Kidney epithelial cell (primary cell): ENCODE measurements around the gene VOPP1. TPM values are rescaled to one million over a fixed set of nuclear protein-coding genes. Genes with fewer than 3 reads are reported as not detected.

Source experiments
- DNase-seq: peaks from one replicate; pipeline ENCODE4 v3.0.0-alpha.2; 2010; ENCODE audit warnings: low read depth
- H3K27me3 ChIP-seq: 2 replicates; pipeline ENCODE4 v1.6.0; 2011; ENCODE audit warnings: low read length; ENCODE audit not compliant: control insufficient read depth, insufficient read depth
- H3K36me3 ChIP-seq: 2 replicates; pipeline ENCODE4 v1.5.1; 2011; ENCODE audit warnings: low read length; ENCODE audit not compliant: control insufficient read depth, insufficient read depth
- H3K4me3 ChIP-seq: 2 replicates; pipeline ENCODE4 v1.5.1; 2011; ENCODE audit warnings: low read depth, mild to moderate bottlenecking, control low read depth, low read length
- CTCF ChIP-seq: IDR thresholded peaks from 2 replicates; pipeline ENCODE4 v1.5.1; 2011; ENCODE audit warnings: mild to moderate bottlenecking, moderate library complexity, low read length, control low read depth, inconsistent platforms; ENCODE audit not compliant: insufficient read depth, poor library complexity, severe bottlenecking
- total RNA-seq: library from RNA; depleted of rRNA; stranded (reverse); fragments of >200 nt; gene quantifications from 2 replicates; pipeline ENCODE4 v1.2.3, GENCODE V29; 2015

Gene VOPP1
- total RNA-seq, 1 donor from 2014 or later: 118 TPM

DNA sequence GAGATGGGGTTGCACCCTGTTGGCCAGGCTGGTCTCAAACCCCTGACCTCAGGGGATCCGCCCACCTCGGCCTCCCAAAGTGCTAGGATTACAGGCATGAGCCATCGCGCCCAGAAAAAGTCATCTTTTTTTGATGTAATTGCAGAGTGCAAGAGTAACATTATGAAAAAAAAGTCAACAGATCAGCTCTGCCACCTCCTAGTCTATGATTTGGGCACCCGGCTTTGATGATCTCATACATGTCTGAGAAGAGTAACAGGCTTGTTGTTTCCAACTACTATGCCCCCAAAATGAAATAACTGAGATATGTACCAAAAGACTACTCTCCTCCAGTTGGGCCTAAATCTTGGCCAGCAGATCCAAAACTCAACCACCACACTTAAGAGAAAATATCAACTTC lies 40.8 kb downstream of the VOPP1 start:
- H3K4me3 ChIP-seq: no peak overlapping the region
- H3K36me3 ChIP-seq: no peaks in the 10 kb centered on the region
- no peak for DNase-seq
- no peaks in the 10 kb centered on the region for H3K27me3 ChIP-seq
- TF ChIP-seq CTCF: no peak

DNA sequence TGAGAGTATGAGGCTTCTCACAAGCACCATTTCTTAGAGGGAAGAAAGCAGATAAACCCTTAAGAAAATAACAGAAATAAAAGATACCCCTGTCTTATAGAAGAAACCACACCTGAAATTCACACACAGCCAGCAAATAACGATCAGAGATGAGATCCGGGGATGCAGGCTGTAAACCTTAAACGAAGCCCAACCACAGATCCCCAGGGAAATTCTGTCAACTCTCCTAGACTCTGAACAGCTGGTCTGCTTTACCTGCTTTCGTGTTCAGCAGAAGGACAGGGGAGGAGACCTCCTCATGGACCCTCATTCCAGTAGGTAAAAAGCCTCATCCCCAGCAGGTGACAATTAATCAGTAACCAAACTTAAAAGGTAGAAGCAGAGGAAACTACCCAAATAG lies 45.0 kb downstream of the VOPP1 start:
- Histone ChIP-seq H3K4me3 (no peak overlapping the region), H3K36me3 (no peaks in the 10 kb centered on the region), H3K27me3 (no peaks in the 10 kb centered on the region)
- no peak for DNase-seq
- no peak for TF ChIP-seq CTCF

DNA sequence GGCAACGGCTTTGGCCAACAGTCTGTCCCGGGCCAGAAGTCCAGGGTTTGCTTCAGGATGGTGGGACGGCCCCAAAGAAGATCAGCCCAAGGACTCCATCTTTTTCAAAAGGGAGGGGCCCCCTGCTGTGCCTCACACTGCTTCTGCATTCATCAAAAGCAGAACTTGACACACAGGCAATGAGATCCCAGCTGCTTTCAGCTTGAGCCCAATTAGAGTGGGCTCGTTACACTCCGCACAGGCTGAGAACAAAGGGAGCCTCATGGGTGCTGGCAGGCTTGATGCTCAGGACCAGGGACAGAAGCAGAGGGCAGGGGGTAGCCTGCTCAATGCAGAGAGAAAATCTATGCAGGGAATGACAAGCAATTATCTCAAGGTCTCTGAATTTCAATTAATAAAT lies 45.5 kb downstream of the VOPP1 start:
- Histone ChIP-seq H3K36me3 (no peaks in the 10 kb centered on the region), H3K4me3 (no peak overlapping the region), H3K27me3 (no peaks in the 10 kb centered on the region)
- TF ChIP-seq CTCF: no peak
- DNase-seq: no peak

GRCh38 chr7:55526329-55526728 lies 46.0 kb downstream of the VOPP1 start:
- H3K36me3 ChIP-seq: no peaks in the 10 kb centered on the region
- no peaks in the 10 kb centered on the region for H3K27me3 ChIP-seq
- H3K4me3 ChIP-seq: no peak overlapping the region
- DNase-seq: no peak
- no peak for TF ChIP-seq CTCF

DNA sequence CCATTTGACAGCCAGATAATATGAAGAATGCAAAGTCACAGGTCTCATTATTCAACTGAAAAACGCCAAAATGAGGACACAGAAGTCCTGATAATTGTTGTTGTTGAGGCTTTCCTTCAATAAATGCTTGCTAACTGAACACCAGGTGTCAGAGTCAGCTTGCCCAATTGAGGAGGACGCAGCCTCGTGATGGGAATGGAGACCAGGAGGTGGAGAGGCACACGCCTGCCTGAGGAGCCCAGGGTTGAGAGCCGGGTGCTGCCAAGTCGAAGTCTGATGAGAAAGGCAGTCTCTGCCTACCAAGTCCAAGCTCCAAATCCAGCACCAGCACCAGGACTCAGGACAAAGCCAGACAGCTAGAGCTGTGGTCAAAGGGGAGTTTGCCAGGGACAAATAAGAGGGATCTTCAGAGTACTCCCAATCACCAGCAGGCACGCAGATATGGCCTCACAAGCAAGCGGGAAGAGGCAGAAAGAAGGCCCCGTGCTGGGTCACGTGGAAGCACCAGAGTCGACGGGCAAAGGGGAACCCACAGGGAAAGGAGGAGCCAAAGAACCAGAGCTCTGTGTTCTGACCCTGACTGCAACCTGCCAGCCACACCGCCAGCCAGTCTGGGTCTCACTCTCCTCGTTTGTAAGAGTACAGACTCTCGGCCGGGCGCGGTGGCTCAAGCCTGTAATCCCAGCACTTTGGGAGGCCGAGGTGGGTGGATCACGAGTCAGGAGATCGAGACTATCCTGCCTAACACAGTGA lies 47.6 kb downstream of the VOPP1 start:
- TF ChIP-seq CTCF: no peak
- Histone ChIP-seq H3K4me3 (no peak overlapping the region), H3K36me3 (no peaks in the 10 kb centered on the region)

DNA sequence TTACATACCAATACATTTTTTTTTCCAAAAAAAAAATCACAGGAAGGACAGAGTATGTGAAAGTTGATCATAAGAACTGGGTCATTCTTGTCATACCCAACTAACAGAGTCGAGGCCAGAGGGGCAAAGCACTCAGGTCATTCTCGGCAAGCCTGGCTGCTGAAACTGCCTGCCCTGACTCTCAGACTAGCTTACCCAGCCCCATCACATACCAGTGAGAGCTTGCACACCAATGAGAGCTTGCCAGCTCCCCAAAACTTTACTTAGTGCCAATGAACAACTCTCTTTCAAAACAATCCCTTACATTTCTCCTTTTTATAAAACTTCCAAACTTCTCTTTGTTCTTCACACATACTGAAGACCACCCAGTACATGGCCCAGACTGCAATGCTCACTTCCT lies 48.9 kb downstream of the VOPP1 start:
- H3K4me3 ChIP-seq: no peak overlapping the region
- DNase-seq: no peak
- H3K27me3 ChIP-seq: no peaks in the 10 kb centered on the region
- no peaks in the 10 kb centered on the region for H3K36me3 ChIP-seq
- TF ChIP-seq CTCF: no peak

More for the DNA sequence above, 47.6 kb downstream of the VOPP1 start:
- no peak for DNase-seq
- H3K27me3 ChIP-seq: no peaks in the 10 kb centered on the region
